Activated CD4-positive, alpha-beta T cell treated with anti-CD3 and anti-CD28 coated beads, Interleukin-2, Interleukin-4, amounts not matched to agents 100 ng/mL and 50 ng/mL, durations not matched to agents 16 hours and 8 hours (primary cell): ENCODE measurements around the gene AQP10.
"Not testable (repeated sequence)": the region's sequence is repeated elsewhere in the genome, so short reads cannot be mapped to it uniquely, and the experiment has no call there.

Experiments
- DNase-seq: peaks from one replicate; pipeline ENCODE4 v3.0.0-alpha.2; 2020; ENCODE audit warnings: low spot score

Gene AQP10

DNA sequence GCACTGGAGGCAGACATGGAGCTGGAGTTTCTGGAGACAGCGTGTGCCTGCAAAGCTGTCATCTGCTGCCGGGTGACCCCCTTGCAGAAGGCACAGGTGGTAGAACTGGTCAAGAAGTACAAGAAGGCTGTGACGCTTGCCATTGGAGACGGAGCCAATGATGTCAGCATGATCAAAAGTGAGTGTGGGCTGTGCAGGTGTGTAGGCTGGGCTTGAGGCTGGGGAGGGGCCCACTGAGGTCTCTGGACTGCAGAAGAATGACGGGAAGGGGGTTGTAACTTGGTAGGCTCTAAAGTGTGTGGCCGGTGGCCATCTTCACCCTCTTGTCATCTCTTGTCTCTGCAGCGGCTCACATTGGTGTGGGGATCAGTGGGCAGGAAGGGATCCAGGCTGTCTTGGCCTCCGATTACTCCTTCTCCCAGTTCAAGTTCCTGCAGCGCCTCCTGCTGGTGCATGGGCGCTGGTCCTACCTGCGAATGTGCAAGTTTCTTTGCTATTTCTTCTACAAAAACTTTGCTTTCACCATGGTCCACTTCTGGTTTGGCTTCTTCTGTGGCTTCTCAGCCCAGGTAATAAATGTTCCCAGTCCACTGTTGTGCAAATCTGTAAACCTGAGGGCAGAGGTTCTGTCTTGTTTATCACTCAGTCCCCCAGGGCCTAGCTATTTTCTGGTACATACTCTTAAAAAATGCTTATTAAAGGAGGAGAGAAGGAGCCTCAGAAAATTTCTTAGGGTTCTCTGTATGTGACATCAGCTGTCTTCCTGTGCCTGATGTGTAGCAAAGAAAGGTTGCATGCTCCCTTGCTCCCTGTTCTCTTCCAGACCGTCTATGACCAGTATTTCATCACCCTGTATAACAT, 24.3 kb downstream of the AQP10 start:
- DNase-seq = peak; percentile 67

DNA sequence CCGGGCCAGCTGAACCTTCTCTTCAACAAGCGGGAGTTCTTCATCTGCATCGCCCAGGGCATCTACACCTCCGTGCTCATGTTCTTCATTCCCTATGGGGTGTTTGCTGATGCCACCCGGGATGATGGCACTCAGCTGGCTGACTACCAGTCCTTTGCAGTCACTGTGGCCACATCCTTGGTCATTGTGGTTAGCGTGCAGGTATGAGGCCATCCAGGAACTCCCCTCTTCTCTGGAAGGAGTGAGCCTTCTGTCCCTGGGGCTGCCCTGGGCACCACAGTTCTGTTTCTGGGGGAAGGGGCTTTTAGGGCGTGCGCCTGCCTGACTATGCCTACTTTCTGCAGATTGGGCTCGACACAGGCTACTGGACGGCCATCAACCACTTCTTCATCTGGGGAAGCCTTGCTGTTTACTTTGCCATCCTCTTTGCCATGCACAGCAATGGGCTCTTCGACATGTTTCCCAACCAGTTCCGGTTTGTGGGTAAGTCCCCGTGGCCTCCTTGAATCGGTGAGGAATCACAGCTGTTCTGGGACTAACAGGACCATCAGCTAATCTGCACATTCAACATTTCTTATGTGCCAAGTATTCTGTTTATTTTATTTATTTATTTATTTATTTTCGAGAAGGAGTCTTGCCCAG, 25.5 kb downstream of the AQP10 start:
- DNase-seq = no peak

DNA sequence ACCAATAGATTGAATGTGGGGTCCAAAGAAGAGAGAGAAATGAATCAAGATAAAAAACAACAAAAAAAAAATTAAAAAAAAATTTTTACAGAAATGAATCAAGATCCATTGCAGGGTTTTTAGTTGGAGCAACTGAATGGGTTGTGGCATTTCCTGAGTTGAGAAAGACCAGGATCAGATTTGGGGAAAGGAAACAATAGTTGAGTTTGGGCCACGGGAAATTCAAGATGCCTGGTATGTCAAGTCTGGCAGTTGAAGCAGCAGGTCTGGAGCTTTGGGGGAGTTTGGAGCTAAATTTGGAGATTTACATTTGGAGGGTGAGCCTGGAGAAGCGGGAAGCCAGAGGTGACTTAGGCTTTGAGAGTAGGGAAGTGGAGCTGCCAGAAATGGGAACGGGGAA, 27.1 kb downstream of the AQP10 start:
- DNase-seq = no peak

DNA sequence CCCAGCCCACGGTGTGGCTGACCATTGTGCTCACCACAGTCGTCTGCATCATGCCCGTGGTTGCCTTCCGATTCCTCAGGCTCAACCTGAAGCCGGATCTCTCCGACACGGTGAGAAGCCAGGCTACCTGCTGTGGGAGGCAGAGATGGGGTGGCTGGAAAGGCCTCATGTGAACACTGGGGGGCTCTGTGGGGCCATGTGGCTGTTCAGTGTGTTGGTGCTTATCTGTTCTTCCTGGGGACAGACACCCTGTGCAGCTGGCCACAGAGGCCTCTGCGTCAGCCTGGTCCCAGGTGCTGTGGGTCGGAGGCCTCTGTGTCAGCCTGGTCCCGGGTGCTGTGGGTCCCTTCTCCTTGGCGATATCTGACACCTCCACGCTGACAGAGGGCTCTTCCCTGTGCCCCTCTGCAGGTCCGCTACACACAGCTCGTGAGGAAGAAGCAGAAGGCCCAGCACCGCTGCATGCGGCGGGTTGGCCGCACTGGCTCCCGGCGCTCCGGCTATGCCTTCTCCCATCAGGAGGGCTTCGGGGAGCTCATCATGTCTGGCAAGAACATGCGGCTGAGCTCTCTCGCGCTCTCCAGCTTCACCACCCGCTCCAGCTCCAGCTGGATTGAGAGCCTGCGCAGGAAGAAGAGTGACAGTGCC, 27.7 kb downstream of the AQP10 start:
- DNase-seq = no peak

DNA sequence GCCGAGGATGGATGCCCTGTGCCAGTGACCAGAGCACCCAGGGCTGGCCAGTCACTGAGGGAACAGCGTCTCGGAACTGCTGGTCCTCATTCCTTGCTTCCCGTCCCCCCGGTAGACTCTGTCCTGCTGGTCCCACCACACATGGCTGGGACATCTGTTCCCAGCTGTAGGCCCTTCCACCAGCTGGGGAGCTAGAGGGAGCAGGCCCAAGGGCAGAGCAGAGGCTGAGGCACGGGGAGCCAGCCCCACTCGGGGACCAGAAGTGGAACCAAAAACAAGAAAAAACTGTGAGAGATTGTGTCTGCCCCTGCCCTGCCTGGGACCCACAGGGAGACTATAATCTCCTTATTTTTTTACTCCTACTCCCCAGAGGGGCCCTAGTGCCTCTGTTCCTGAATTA, 28.2 kb downstream of the AQP10 start:
- DNase-seq = no peak

DNA sequence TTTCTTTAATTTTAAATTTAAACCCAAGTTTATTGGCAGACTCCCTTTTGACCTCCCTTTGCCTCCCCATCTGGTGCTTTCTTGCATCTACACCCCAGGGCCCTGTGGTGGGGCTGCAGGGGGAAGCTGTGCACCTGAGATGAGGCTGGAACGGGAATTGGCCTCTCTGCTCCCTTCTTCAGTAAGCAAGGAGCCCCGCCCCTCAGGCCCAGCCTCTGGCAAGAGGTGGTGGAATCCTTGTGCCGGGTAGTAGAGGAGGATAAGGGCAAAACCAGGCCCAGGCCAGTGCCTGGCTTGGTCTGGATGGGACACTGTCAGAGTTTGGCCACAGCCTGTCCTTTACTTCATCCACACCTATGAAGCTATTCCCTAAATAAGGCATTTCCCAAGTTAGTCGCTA, 29.5 kb downstream of the AQP10 start:
- no peak for DNase-seq

DNA sequence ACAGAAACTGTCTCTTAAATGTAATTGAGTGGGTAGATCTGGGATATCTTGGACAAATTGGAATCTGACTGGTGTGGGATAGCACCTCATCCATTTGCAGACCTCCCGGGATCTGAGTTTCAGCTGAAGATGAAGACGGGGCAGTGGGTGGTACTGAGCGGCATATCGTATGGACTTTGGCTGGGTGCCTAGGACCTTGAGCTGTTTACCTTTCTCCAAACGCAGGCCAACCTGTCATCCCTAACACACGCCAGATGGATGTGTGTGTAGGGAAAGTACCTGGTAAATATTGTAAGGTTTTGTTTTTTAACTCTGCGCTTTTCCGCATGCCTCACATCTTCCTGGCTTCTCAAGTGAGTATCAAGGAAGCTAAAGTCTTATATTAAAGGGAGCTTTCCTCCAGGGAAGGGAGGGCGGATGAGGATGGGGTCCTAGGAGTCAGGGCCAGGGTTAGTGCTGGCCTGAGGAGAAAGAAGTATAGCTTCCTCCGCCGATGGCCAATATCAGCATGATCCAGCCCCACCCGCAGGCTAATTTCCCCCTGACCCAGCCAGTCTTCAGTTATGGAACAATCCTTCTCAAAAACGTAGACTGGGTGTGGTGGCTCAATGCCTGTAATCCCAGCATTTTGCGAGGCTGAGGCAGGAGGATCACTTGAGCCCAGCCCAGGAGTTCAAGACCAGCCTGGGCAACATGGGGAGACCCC, 30.6 kb downstream of the AQP10 start:
- DNase-seq = no peak

DNA sequence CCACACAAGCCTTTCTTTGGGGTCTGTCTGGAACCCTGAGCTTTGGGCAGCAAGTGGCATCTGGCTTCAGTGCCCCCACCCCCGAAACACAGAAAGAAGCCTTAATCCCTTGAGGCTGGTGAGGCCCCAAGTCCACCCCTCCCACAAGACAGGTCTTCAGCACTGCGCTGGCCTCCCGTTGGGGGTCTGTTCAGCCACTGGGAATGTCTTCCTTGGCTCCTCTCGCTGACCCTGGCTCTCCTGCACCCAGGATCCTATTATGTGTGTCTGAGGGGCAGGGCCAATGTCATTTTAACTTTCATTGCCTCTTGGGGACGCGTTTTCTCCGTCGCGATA, 31.3 kb downstream of the AQP10 start:
- no peak for DNase-seq

DNA sequence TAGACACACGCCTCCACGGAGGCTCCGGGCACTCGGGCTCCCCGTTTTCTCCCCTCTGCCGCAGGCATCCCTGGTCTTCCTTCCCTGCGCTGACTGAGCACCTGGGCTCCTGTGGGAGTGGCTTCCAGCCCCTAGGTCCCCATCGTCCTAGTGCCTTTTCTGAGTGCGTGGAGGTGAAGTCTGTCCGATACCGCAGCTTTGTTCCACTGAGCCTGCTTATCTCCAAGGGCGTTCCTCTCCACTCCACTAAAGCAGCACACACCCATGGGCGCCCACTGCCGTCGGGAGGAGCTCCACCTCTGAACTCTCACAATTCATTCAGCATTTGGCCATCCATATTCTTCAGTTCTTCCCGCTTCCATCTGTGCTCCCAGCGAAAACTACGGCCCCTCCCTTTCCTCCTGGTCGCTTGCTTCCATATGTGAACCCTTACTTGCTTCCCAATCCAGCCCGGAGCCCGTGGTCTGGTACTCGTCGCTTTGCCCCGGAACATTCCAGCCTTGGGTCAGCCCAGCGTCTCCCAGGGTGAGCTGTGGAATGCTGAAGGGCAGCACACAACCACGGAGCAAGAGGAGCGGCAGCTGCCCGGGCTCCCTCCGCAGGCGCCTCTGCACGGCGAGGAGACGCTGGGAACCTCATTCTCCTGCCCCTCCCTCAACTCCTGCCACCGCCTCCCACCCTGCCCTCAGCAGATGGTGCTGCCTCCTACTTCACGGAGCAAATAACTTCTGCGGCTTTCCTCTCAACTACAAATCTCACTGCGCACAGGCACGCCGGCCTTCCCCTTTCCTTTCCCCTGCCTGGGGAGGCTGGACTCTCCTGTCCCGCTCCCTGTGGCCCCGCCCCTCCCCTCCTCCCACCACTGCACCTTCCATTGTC, 31.9 kb downstream of the AQP10 start:
- peak; percentile 27 for DNase-seq

DNA sequence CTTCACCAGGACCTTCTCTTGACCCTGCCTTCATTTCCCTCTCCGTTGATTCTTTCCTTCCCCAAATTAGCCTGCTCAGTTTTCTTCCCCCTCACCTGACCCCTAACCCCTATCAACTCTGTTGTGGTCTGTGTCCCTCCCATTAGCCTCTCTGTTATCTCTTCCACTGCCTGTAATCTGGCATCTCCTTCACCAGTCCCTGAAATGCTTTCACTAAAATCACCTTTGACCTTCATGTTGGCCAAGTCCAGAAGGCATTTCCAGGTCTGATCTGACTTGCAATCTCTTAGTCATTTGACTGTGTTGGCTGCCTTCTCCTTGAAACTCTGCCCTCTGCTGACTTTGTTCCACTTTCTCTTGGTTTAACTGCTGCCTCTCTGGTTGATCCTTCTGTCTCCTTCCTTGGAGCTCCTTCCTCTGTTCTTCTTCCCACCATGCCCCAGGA, 32.6 kb downstream of the AQP10 start:
- peak; percentile 64 for DNase-seq

DNA sequence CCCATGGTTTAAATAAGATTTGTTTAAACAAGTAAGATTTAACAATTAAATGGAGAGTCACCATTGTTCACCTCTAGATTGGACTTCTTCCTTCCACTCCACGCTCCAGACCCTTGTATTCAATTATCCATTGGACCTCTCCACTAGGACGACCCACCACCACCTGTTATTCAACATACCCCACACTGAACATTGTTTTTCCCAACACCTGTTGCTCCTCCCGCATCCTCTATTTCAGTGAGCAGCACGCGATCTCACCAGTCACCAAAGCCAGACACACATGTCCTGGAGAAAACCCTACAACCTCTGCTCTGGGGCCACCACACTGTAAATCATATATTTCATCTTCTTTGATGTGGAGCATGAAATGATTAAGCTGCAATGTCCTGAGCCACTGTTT, 33.1 kb downstream of the AQP10 start:
- DNase-seq = no peak

DNA sequence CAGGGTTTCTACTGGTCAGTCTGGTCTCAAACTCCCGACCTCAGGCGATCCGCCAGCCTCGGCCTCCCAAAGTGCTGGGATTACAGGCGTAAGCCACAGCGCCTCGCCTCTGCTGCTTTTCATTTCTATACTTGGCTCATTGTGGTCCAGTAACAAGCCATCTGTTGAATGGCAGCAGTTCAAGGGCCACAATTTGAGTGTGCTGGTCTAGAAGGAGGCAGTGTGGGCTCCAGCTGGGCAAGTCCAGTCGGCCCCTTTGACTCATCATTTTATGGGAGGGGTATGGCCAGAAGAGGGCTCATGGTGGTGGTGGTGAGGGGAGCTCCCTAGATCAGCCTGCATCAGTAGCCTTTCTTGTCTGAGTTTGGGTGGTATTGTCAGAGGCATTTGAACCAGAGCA, 37.6 kb downstream of the AQP10 start:
- no peak for DNase-seq

DNA sequence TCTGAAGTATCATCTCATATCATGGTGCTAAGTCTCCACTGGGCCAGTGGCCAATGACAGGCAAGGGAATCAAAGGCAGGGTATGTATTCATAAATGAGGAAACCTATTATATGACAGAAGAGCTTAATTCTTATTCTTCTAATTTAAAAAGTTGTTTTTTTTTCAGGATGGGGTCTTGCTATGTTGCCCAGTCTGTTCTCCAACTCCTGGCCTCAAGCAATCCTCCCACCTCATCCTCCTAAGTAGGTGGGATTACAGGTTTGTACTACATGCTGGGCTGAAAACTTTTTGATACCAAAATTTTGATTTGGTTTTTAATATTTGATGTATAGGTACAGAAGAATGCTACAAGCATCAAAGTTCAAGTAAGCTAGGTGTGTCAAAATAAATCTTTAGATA, 39.4 kb downstream of the AQP10 start:
- DNase-seq = no peak

DNA sequence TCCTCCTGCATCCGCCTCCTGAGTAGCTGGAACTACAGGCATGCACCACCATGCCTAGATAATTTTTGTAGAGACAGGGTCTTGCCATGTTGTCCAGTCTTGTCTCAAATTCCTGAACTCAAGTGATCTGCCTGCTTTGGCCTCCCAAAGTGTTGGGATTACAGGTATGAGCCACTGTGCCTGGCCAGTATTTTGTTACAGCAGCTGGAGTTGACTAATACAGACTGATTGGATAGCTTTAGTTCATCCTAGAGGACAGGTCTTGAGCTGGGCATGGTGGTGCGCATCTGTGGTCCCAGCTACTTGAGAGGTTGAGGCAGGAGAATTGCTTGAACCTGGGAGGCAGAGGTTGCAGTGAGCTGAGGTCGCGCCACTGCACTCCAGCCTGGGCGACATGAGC, 40.0 kb downstream of the AQP10 start:
- not testable (repeated sequence) for DNase-seq

DNA sequence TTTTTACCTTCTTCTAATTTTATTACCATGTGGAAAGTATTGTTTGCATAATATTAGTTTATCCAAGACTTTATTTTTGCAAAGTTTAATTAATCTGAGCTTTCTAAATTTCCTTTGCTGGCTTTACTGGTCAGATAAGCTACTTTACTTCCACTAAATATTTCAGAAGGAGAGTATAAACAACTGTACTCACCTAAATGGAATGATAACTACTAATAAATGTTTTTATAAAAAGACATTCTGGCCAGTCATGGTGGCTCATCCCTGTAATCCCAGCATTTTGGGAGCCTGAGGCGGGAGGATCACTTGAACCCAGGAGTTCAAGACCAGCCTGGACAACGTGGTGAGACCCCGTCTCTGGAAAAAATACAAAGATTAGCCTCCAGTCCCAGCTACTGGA, 40.5 kb downstream of the AQP10 start:
- no peak for DNase-seq

DNA sequence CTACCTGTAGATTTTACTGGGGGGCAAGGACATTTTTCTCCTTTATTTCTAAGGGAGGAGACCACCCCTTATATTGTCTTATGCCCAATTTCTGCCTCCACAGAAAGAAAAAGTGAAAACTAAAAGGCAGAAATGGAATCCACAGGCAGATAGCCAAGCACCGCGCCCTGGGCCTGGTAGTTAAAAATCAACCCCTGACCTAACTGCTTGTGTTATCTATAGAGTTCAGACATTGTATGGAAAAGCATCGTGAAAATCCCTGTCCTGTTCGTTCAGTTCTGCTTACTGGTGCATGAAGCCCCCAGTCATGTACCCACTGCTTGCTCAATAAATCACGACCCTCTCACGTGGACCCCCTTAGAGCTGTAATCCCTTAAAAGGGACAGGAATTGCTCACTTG, 50.5 kb downstream of the AQP10 start:
- no peak for DNase-seq

DNA sequence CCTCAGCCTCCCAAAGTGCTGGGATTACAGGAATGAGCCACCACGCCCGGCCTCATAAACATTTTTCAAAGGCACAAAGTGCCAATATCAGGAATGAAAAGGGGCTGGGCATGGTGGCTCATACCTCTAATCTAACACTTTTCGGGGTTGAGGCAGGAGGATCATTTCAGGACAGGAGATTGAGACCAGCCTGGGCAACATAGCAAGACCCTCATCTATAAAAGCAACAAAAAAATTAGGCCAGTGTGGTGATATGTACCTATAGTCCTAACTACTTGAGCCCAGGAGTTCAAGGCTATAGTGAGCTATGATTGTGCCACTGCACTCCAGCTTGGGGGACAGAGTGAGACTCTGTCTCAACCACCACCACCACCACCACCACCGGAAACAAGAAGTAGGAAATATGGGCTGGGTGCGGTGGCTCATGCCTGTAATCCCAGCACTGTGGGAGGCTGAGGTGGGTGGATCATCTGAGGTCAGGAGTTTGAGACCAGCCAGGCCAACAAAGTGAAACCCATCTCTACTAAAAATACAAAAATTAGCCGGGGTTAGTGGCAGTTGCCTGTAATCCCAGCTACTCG, 53.0 kb downstream of the AQP10 start:
- not testable (repeated sequence) for DNase-seq
